B cell (primary cell): ENCODE measurements around the gene PTPRT. TPM values are rescaled to one million over a fixed set of nuclear protein-coding genes. Genes with fewer than 3 reads are reported as not detected.

Experiments used
- ATAC-seq: fragments of 200-7000 bp; cut with Tn5 transposase; one replicate; pipeline ENCODE4 v1.10.0; 2021; ENCODE audit warnings: low read depth, mild to moderate bottlenecking, moderate number of reproducible peaks, moderate library complexity
- CTCF ChIA-PET: fragments of 350-600 bp; sonication (Branson Sonifier 250); formaldehyde crosslinking; loops from one replicate; lab custom pipeline; 2021; ENCODE audit warnings: antibody characterized with exemption, inconsistent platforms; lab: Charles Lee
- POLR2A ChIA-PET: fragments of 350-600 bp; sonication (Branson Sonifier 250); formaldehyde crosslinking; loops from one replicate; lab custom pipeline; 2021; ENCODE audit warnings: antibody characterized with exemption; lab: Charles Lee
- DNase-seq: peaks from one replicate; pipeline ENCODE4 v3.0.0; 2013
- H2AFZ ChIP-seq: 2 replicates; pipeline ENCODE4 v1.6.1; 2012; ENCODE audit warnings: mild to moderate bottlenecking, low read depth, low read length; ENCODE audit not compliant: insufficient read depth, poor library complexity, severe bottlenecking
- H3K27ac ChIP-seq, 2 donors: 1 replicate in 1 of 2; 2 replicates in 1 of 2; pipeline ENCODE4 v1.5.1; 2012 to 2013; ENCODE audit warnings: low read length in 2 of 2, mild to moderate bottlenecking in 2 of 2, moderate library complexity in 1 of 2
- H3K27me3 ChIP-seq, 4 experiments: fragments of 200-600 bp in 1 of 4; sonication (generic) in 1 of 4; replicated peaks in 1 of 4; 1 replicate in 2 of 4; 2 replicates in 2 of 4; pipeline versions ENCODE4 v1.6.1 to v1.7.0; 2013 to 2016; ENCODE audit warnings: low read length in 3 of 4, mild to moderate bottlenecking in 2 of 4, mixed read lengths in 1 of 4, moderate library complexity in 1 of 4; ENCODE audit not compliant: insufficient read depth in 4 of 4, control insufficient read depth in 3 of 4; ENCODE audit errors: control extremely low read depth in 1 of 4
- H3K36me3 ChIP-seq, 2 experiments: replicated peaks in 1 of 2; 1 replicate in 1 of 2; 2 replicates in 1 of 2; pipeline versions ENCODE4 v1.6.1 to v1.7.1; 2013; ENCODE audit warnings: low read length in 1 of 2; ENCODE audit not compliant: insufficient read depth in 2 of 2, control insufficient read depth in 1 of 2; ENCODE audit errors: control extremely low read depth in 1 of 2, extremely low read depth in 1 of 2
- H3K4me1 ChIP-seq, 2 donors: fragments of 200-600 bp in 1 of 2; sonication (generic) in 1 of 2; 1 replicate in 1 of 2; 2 replicates in 1 of 2; pipeline versions ENCODE4 v1.5.1 to v1.6.1; 2013 to 2017; ENCODE audit warnings: low read length in 2 of 2; ENCODE audit not compliant: control insufficient read depth in 2 of 2, insufficient read depth in 2 of 2
- H3K4me2 ChIP-seq: replicated peaks from 2 replicates; pipeline ENCODE3; 2012; ENCODE audit warnings: mild to moderate bottlenecking, low read depth, low read length; ENCODE audit not compliant: poor library complexity, severe bottlenecking
- H3K4me3 ChIP-seq, 5 experiments: fragments of 200-600 bp in 1 of 5; sonication (generic) in 1 of 5; 1 replicate in 3 of 5; 2 replicates in 2 of 5; pipeline versions ENCODE4 v1.5.1 to v1.7.0; 2011 to 2016; ENCODE audit warnings: low read length in 4 of 5, mild to moderate bottlenecking in 4 of 5, low read depth in 2 of 5, control low read depth in 1 of 5, moderate library complexity in 1 of 5; ENCODE audit not compliant: insufficient read depth in 1 of 5; ENCODE audit errors: control extremely low read depth in 1 of 5, extremely low read depth in 1 of 5
- H3K79me2 ChIP-seq: fragments of 200-600 bp; sonication (generic); one replicate; pipeline ENCODE4 v1.6.0; 2016; ENCODE audit warnings: low read length; ENCODE audit not compliant: control insufficient read depth, insufficient read depth
- H3K9ac ChIP-seq: fragments of 200-600 bp; sonication (generic); 2 replicates; pipeline ENCODE4 v1.6.1; 2017; ENCODE audit warnings: mild to moderate bottlenecking, low read length, moderate library complexity
- H3K9me3 ChIP-seq, 3 donors: one replicate each; pipeline versions ENCODE4 v1.6.1 to v1.7.1; 2013; ENCODE audit warnings: low read length in 2 of 3; ENCODE audit not compliant: control insufficient read depth in 2 of 3, insufficient read depth in 1 of 3; ENCODE audit errors: control extremely low read depth in 1 of 3
- H4K20me1 ChIP-seq: 2 replicates; pipeline ENCODE4 v1.6.0; 2012; ENCODE audit warnings: mild to moderate bottlenecking, low read length; ENCODE audit not compliant: insufficient read depth, control insufficient read depth, poor library complexity, severe bottlenecking
- H3K27ac Mint-ChIP-seq: one replicate; pipeline ENCODE4 v1.8.0; 2021; ENCODE audit warnings: mixed read lengths
- H3K27me3 Mint-ChIP-seq: one replicate; pipeline ENCODE4 v1.8.0; 2021; ENCODE audit warnings: mixed read lengths
- H3K4me1 Mint-ChIP-seq: one replicate; pipeline ENCODE4 v1.8.0; 2021; ENCODE audit warnings: mixed read lengths
- H3K4me3 Mint-ChIP-seq: one replicate; pipeline ENCODE4 v1.8.0; 2021; ENCODE audit warnings: mixed read lengths
- H3K9me3 Mint-ChIP-seq: one replicate; pipeline ENCODE4 v1.8.0; 2022; ENCODE audit warnings: mixed read lengths; ENCODE audit not compliant: insufficient read depth
- CTCF ChIP-seq: fragments of 200-600 bp; IDR thresholded peaks from one replicate; pipeline ENCODE4 v1.8.0; 2022; ENCODE audit warnings: antibody characterized with exemption, mild to moderate bottlenecking
- EZH2 ChIP-seq: IDR thresholded peaks from 2 replicates; pipeline ENCODE4 v1.6.1; 2012; ENCODE audit warnings: borderline replicate concordance, low read depth, mild to moderate bottlenecking, moderate library complexity, low read length; ENCODE audit not compliant: insufficient read depth, poor library complexity, severe bottlenecking
- WGBS: methylation state at CpG from one replicate; pipeline ENCODE4 v1.1.5; 2013; ENCODE audit warnings: missing lambda C conversion rate; ENCODE audit not compliant: insufficient coverage; 5-methylcytosine and 5-hydroxymethylcytosine counted together
- intact Hi-C: fragments of 100-400 bp; cut with micrococcal nuclease; formaldehyde crosslinking; loops from one replicate; pipeline ENCODE4 v1.10.0; 2022
- polyA plus RNA-seq: library from polyadenylated mRNA; depleted of rRNA; stranded (reverse); fragments of >200 nt; gene quantifications from 2 replicates; pipeline ENCODE4 v1.2.3, GENCODE V29; 2012
- small RNA-seq: library from RNA; depleted of rRNA; stranded (forward); fragments of <200 nt; gene quantifications from one replicate; pipeline ENCODE3, GENCODE V24; 2012; ENCODE audit warnings: low replicate concordance, low read depth; ENCODE audit not compliant: insufficient read length
- total RNA-seq, 2 donors: library from RNA; stranded (reverse); fragments of 120-200 nt in 1 of 2; gene quantifications; 1 replicate in 1 of 2; 2 replicates in 1 of 2; pipeline versions ENCODE4 v1.2.3 to v1.2.4, GENCODE V29; 2013 to 2022

PTPRT gene
- total and polyA plus RNA-seq, 2 donors (not counting 1 experiment from before 2014, with no cell fraction given): not detected

GRCh38 chr20:42024653-42025052, 1165.1 kb downstream of the PTPRT start:
- Histone ChIP-seq H3K27me3 (no peaks in the 10 kb centered on the region), H2AFZ (no peak overlapping the region), H3K4me2 (no peak overlapping the region), H3K9me3 (peaks cover 0 to 6% (median 0%) of the 10 kb centered on the region in 3 donors), H4K20me1 (no peaks in the 10 kb centered on the region), H3K9ac (no peak overlapping the region), H3K79me2 (no peaks in the 10 kb centered on the region), H3K27ac (no peak overlapping the region), H3K4me3 (no peak overlapping the region), H3K4me1 (no peaks in the 10 kb centered on the region), H3K36me3 (no peaks in the 10 kb centered on the region)
- ChIA-PET CTCF (no interaction called here), POLR2A (no interaction called here)
- Mint-ChIP-seq H3K9me3 (no peaks in the 10 kb centered on the region), H3K27ac (no peak overlapping the region), H3K4me3 (no peak overlapping the region), H3K27me3 (peaks cover 6% of the 10 kb centered on the region), H3K4me1 (no peaks in the 10 kb centered on the region)
- 36% methylated on average over 4 of the region's 5 CpGs for WGBS
- ATAC-seq (no peak), DNase-seq (no peak)
- intact Hi-C loops: no loop called here
- TF ChIP-seq CTCF: no peak
- TF ChIP-seq EZH2: no peak

Small RNAs within 50 kb of the gene (small RNA-seq; reads per million reads assigned to genes)
- not detected for gene RN7SKP100
